ENCODE data around the gene EPAS1. TPM values are rescaled to one million over a fixed set of nuclear protein-coding genes. Genes with fewer than 3 reads are reported as not detected.

The EPAS1 gene
- total RNA-seq, 4 donors from 2014 or later: 102 to 260 (median 167) TPM

DNA sequence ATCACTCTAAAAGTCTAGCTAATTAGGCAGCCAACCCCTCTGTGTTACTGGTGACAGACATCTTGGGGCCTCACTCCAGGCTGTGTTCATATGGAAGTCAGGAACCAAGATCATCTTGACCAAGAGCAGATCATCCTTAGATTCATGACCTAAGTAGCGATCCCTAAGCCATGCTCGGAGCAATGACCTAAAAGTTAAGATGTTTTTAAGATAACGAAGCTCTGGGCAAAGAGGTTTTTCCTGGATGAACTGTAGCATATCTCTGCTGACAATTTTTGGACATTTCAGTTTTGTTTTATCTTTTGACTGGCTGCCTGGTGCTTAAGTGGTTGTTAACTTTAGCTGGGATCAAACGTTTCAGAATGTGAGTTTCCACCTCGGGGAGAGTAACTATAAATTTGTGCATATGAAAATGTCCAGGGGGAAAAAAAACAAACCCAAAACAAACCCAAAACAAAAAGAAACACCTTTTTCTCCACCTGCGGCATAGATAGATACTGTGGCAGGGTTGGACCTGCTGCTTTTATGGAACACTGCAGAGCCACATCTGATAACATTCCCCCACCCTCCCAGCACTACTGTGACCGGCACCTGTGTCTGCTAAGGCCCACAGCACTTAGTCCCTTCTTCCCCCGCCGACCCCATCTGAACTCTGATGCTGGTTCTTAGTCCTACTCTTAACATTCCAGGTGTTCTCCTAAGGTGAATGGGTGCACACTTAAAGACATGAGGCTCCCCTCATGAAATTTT lies 45.5 kb downstream of the EPAS1 start:
- no peak overlapping the region for H3K4me3 ChIP-seq
- DNase-seq: no peak
- in situ Hi-C loops (cut with MboI; ENCODE audit: low pct_ligation_motif_present in 1 of 4, low pct_unique_long_range_greater_than_20kb in 1 of 4, low sequenced_read_pairs in 3 of 4): no loop called here
- no peaks in the 10 kb centered on the region for H3K27me3 ChIP-seq
- TF ChIP-seq POLR2AphosphoS5 (IDR thresholded peaks at IDR 0.05): no peak
- TF ChIP-seq CTCF (IDR thresholded peaks at IDR 0.05): no peak
- TF ChIP-seq POLR2A (IDR thresholded peaks at IDR 0.05): no peak
- no peak for TF ChIP-seq EP300 (IDR thresholded peaks at IDR 0.05; ENCODE audit: low read depth)
- H3K27ac ChIP-seq: no peak overlapping the region
- intact Hi-C loops (cut with DNase I; ENCODE audit: low total_unique reads): no loop called here
- no peaks in the 10 kb centered on the region for H3K9me3 ChIP-seq
- no peaks in the 10 kb centered on the region for H3K36me3 ChIP-seq
- WGBS, 2 donors (ENCODE audit: low coverage in 1 of 2): 59 to 80% methylated on average over 6 to 9 of the region's 9 CpGs
- H3K4me1 ChIP-seq: peaks cover 2 to 24% (median 4%) of the 10 kb centered on the region in 4 donors

GRCh38 chr2:46344706-46345105 lies 47.5 kb downstream of the EPAS1 start:
- Histone ChIP-seq H3K27me3 (no peaks in the 10 kb centered on the region), H3K36me3 (peaks cover 0 to 2% (median 0%) of the 10 kb centered on the region in 4 donors), H3K4me3 (no peak overlapping the region), H3K9me3 (no peaks in the 10 kb centered on the region), H3K4me1 (peaks cover 0 to 15% (median 0%) of the 10 kb centered on the region in 4 donors), H3K27ac (peak overlapping the region in 3 of 4 donors; percentile 24 to 43 (median 27))
- intact Hi-C loops (cut with DNase I; ENCODE audit: low total_unique reads) (no loop called here), in situ Hi-C loops (cut with MboI; ENCODE audit: low pct_ligation_motif_present in 1 of 4, low pct_unique_long_range_greater_than_20kb in 1 of 4, low sequenced_read_pairs in 3 of 4) (no loop called here)
- no peak for TF ChIP-seq CTCF (IDR thresholded peaks at IDR 0.05)
- TF ChIP-seq POLR2AphosphoS5 (IDR thresholded peaks at IDR 0.05): no peak
- no peak for TF ChIP-seq POLR2A (IDR thresholded peaks at IDR 0.05)
- TF ChIP-seq EP300 (IDR thresholded peaks at IDR 0.05; ENCODE audit: low read depth): no peak
- no peak for DNase-seq
- WGBS, 2 donors (ENCODE audit: low coverage in 1 of 2): 71 to 93% methylated on average over 4 to 5 of the region's 5 CpGs

- DNase-seq: no peak
- TF ChIP-seq CTCF (IDR thresholded peaks at IDR 0.05) (no peak), EP300 (IDR thresholded peaks at IDR 0.05; ENCODE audit: low read depth) (no peak), POLR2AphosphoS5 (IDR thresholded peaks at IDR 0.05) (no peak), POLR2A (IDR thresholded peaks at IDR 0.05) (no peak)
- in situ Hi-C loops (cut with MboI; ENCODE audit: low pct_ligation_motif_present in 1 of 4, low pct_unique_long_range_greater_than_20kb in 1 of 4, low sequenced_read_pairs in 3 of 4) (no loop called here), intact Hi-C loops (cut with DNase I; ENCODE audit: low total_unique reads) (no loop called here)
- H3K4me3 ChIP-seq: no peak overlapping the region
- no peaks in the 10 kb centered on the region for H3K27me3 ChIP-seq
- H3K36me3 ChIP-seq: peaks cover 0 to 2% (median 0%) of the 10 kb centered on the region in 4 donors
- 40 to 76% methylated on average over 2 to 3 of the region's 3 CpGs for WGBS, 2 donors (ENCODE audit: low coverage in 1 of 2)
- no peaks in the 10 kb centered on the region for H3K9me3 ChIP-seq
- peaks cover 0 to 10% (median 0%) of the 10 kb centered on the region in 4 donors for H3K4me1 ChIP-seq
- peak overlapping the region in 1 of 4 donors; percentile 9 for H3K27ac ChIP-seq
These were observed 48.6 kb downstream of the EPAS1 start for GRCh38 chr2:46345775-46346174.

- no peak for TF ChIP-seq EP300 (IDR thresholded peaks at IDR 0.05; ENCODE audit: low read depth)
- no peak for TF ChIP-seq POLR2A (IDR thresholded peaks at IDR 0.05)
- TF ChIP-seq CTCF (IDR thresholded peaks at IDR 0.05): no peak
- no peak for TF ChIP-seq POLR2AphosphoS5 (IDR thresholded peaks at IDR 0.05)
- intact Hi-C loops (cut with DNase I; ENCODE audit: low total_unique reads): no loop called here
- Histone ChIP-seq H3K4me1 (peaks cover 0 to 15% (median 0%) of the 10 kb centered on the region in 4 donors), H3K27me3 (no peaks in the 10 kb centered on the region), H3K36me3 (peaks cover 0 to 2% (median 0%) of the 10 kb centered on the region in 4 donors), H3K9me3 (no peaks in the 10 kb centered on the region), H3K4me3 (no peak overlapping the region), H3K27ac (no peak overlapping the region)
- 99% methylated on average over 10 of the region's 10 CpGs; no CpG with 5 or more reads in 1 of the 2 donors for WGBS, 2 donors (ENCODE audit: low coverage in 1 of 2)
- in situ Hi-C loops (cut with MboI; ENCODE audit: low pct_ligation_motif_present in 1 of 4, low pct_unique_long_range_greater_than_20kb in 1 of 4, low sequenced_read_pairs in 3 of 4): no loop called here
- no peak for DNase-seq
These were observed 49.5 kb downstream of the EPAS1 start for GRCh38 chr2:46346719-46347118.

Measured in transverse colon (tissue), 4 donors.